ENCODE measurements around the gene UROS.

The UROS gene

DNA sequence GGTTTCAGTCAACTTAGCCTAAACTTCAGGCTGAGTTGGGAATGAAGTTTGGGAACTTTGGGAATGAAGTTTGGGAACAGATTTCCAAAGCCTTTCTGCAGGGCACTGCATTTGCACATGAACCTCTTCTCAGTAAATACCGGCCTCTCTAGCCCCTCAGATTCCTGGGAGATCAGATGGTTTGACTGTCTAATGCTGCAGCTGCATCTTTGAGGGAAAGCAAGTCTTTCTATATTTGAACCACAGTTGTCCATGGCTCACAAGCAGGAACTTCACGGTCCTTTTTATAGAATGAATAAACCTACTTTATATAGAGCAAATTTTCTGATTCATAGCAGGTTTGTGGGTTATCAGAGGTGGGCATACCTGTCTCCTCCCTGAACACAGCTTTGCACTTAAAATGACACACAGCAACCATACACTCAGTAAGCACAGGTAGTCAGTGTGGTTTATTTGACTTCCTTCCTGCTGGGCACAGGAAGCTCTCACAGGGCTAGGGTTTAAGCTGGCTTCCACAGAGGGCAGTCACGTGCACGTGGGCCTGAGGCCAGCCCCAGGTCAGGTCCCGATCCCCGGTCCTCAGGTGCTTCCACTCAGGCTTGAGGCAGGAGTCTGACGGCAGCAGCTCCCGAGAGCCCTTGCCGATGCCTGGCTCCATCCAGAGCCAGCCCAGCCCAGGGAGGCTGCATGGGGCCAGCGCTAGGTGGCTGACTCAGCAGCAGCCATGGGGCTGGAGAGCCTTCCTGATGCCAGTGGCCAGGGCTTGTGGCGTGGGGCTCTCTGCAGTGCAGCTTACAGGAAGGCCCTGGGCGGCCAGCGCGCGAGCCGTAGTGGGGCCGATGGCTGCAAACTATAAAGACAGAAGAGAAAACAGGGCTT, 34.7 kb downstream of the UROS start:
- DNase-seq (ENCODE audit: low read depth): no peak

- DNase-seq (ENCODE audit: low read depth): no peak
These were observed 37.3 kb downstream of the UROS start for GRCh38 chr10:125785791-125786190.

DNA sequence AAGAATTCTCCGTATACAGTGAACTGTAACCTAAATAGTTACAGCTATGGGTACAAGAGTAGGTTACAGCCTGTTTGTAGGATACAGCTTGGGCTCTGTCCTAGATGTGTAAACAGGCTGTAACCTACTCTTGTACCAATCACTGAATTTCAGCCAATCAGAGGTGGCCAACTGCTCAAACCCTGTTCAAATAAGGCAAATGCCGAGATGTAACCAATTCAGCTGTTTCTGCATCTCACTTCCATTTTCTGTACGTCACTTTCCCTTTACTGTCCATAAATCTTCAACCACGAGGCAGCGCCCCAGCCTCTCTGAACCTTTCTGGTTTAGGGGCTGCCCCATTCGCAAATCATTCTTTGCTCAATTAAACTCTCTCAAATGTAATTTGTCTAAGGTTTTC, 39.1 kb downstream of the UROS start:
- no peak for DNase-seq (ENCODE audit: low read depth)

GRCh38 chr10:125783408-125783807, 39.6 kb downstream of the UROS start:
- DNase-seq (ENCODE audit: low read depth): no peak

- DNase-seq (ENCODE audit: low read depth): no peak
These were observed 40.4 kb downstream of the UROS start for GRCh38 chr10:125782616-125783015.

DNA sequence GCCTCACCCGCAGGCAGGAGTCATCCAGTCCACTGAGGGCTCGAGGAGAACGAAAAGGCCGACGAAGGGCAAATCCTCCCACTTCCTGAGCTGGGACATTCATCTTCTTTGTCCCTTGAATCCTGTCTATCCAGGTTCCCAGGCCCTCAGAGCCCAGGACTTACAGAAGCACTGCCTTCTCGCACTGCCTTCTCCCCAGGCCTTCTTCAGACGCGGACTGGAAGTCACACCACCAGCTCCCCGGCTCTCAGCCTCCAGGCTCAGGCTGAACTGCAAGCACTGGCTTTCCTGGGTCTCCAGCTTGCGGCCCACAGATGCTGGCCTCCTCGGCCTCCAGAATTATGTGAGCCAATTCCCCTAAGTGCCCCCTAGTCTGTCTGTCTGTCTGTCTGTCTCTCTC, 41.0 kb downstream of the UROS start:
- DNase-seq (ENCODE audit: low read depth): no peak

GRCh38 chr10:125781374-125781773, 41.7 kb downstream of the UROS start:
- DNase-seq (ENCODE audit: low read depth): no peak

DNA sequence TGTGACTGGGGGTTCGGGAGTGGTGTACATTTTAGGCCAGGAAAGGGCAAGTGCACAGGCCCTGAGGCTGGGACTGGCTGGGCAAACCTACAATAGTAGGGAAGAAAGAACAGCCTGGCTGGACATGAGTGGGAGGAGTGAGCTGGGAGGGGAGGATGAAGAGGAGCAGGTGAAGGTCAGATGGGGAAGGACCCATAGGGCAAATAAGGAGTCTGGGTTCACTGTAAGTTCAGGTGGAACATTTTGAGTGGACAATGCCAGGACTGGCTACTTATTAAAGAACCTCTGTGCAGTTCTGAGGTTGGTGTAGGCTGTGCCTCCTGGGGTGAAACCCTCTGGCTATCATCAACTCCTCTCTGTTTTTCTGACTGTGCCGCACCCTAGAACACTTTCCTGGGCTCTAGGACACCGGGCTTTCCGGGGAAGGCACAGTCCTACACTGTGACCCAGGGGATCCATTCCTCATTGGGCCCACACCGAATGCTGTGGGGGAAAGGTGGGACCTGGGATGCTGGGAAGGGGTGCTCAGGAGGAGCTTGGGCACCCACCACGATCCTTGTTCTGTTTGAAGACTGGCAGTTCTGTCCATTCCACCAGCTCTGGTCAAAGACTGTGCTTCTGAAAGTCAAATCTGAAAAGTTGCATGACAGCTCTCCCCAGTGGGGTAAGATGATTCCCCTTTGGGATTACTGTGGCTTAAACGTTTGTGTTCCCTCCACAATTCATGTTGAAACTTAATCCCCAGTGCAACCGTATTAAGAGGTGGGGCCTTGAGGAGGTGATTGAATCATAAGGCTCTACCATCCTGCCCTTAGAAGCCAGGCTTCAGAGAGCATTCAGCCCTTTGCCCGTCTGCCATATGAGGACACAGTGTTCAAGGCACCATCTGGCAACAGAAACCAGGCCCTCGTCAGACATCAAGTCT, 43.4 kb downstream of the UROS start:
- DNase-seq (ENCODE audit: low read depth): no peak

GRCh38 chr10:125778556-125778955, 44.5 kb downstream of the UROS start:
- no peak for DNase-seq (ENCODE audit: low read depth)

GRCh38 chr10:125777806-125778205, 45.3 kb downstream of the UROS start:
- DNase-seq (ENCODE audit: low read depth): no peak

DNA sequence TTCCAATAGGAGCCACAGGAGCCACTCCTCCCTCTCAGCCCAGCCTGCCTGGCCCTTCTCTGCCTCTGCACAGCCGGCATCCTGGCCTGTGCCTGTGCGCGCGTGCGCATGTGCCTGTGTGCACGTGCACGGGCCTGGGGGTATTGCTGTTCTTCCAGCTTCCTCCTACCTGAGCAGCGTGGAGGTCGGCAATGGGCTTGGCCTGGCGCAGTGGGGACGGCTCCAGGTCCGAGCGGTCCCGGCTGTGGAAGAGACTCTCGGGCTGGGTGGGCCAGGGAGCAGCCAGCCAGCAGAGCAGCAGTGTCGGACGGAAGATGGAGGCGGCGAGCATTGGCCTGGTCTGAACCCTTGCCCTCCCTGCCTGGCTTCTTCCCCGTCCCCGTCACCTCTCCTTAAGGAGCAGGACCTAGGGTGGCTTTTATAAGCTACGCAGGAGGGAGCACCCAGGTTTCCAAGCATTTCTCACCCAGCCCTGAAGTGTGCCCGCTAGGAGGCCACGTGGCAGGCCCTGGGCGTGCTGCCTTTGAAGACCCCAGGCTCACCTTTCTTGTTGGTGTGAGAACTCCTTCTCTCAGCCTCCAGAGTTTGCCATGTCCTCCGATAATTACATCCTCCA, 47.5 kb downstream of the UROS start, which contains the start of gene MMP21:
Gene MMP21, minus strand, starts transcription at position 331 of the 616 bp plus-strand sequence. Its CDS starts 0 bp downstream, at position 331.
- no peak for DNase-seq (ENCODE audit: low read depth)

- no peak for DNase-seq (ENCODE audit: low read depth)
These were observed 48.4 kb downstream of the UROS start for GRCh38 chr10:125774581-125775191.

DNA sequence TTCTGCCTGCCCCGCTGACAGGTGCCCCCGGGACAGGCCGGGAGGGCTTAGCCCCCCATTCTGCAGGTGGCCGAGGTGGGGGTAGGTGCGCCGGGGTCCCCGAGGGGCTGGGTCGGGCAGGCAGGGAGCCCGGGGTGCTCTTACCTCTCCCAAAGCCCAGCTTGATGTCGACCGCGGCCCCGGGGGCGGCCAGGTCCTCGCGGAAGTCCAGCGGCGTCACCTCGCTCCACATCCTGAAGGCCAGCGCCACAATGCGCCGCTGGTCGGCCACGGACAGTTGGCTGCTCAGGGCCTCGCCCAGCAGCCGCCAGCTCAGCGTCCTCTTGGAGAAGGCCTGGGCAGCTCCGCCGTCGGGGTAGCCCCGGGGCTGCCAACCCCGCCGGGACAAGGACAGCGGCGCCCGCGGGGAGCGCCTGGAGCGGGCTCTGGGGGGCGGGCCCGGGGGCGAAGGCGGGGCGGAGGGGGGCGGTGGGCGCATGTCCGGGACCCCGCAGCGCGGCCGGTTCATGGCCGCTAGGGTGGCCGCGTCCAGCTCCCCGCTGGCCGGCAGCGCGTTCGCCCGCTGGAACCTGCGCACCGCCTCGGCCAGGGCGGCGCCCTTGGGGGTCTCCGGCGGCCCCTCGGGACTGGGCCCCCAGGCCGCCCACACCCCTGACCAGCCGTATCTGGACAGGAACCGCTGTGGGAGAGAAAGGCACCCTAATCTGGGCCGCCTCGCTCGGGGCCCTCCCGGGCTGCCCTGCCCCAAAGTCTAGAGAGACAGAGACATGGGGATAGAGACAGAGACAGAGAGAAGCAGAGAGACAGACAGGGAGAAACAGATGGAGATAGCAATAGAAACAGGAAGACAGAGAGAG, 49.1 kb downstream of the UROS start:
- DNase-seq (ENCODE audit: low read depth): no peak

DNA sequence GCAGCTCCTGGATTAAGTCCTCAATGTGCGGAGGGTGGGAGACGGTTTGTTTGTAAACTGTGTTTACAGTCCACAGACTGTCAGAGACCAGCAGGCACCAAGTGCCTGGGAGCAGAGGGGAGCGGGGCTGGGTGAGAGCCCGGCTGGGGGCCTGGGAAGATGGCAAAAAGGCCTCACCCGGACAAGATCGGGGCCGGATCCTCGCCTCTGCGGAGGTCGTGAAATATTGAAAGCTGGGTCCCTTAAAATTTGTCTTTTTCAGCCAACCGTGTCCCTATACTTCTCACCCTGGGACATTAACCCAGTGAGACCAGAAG, 50.2 kb downstream of the UROS start:
- no peak for DNase-seq (ENCODE audit: low read depth)

DNA sequence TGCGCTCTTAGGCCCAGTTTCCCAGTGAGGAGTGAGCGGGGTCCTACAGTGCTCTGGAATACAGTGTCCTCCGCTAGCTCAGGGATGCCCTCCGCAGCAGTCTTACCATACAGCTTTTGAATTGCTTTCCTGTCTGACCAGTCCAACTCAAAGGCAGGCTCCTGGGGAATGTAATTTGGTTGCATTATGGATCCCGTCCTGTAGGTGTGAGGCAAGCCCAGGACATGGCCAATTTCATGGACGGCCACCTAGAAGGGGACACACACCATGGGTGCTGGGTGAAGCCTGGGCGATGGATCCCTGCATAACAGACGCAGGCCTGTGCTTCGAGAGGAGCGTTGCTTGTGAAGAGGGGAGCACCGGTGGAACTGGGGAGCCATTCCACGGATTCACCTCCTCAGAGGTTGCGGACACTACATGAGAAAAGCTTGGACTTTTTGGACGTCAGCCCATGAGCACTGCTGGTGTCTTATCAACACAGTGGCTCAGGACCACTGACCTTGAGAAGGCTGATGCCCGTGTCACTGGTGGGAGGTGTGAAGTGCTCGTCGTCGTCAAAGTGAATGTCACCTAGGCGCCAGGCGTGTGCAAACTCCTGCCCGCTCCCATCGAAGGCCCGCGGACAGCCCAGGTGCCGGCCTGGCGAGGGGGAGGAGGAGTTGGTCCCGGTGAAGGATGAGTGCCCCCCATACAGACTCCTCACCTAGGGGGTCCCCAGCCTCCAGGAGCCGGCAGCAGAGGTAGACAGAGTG, 50.8 kb downstream of the UROS start:
- no peak for DNase-seq (ENCODE audit: low read depth)

- DNase-seq (ENCODE audit: low read depth): no peak
These were observed 52.2 kb downstream of the UROS start for GRCh38 chr10:125770844-125771243.

GRCh38 chr10:125769175-125769574, 53.9 kb downstream of the UROS start:
- DNase-seq (ENCODE audit: low read depth): no peak

GRCh38 chr10:125768219-125768855, 54.7 kb downstream of the UROS start:
- DNase-seq (ENCODE audit: low read depth): no peak

- no peak for DNase-seq (ENCODE audit: low read depth)
These were observed 56.5 kb downstream of the UROS start for GRCh38 chr10:125766511-125766910.

DNA sequence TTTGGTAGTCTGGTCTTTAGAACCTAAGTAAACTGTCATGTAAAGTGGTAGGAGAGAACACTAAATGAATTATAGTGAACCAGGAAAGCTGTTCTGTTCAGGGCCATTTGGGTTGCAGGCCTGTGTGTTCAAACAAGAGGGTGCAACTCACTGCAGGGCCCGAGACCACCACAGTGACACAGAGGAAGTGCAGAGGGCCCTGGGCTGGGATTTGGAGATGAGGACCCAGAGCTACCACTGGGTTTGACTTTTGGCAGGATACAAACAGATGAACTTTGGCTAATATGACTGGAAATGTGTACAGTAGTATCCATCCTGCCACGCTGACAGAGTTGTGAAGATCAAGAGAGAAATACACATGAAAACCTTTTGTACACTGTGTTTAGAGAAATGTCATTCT, 57.2 kb downstream of the UROS start:
- DNase-seq (ENCODE audit: low read depth): no peak

Data from activated T-helper 1 cell treated with Interleukin-2 at 50 U/mL for 16 hours (primary cell).